HG02759 (cell line): Measurements from ENCODE around the gene EPS8.

Experiments
- ATAC-seq: cut with Tn5 transposase; IDR thresholded peaks from one replicate; pipeline ENCODE4 v1.9.1; 2021; ENCODE audit warnings: mild to moderate bottlenecking, moderate library complexity; ENCODE audit not compliant: unreplicated experiment

The EPS8 gene

GRCh38 chr12:15580431-15580830 is 208.8 kb downstream of the EPS8 start:
- ATAC-seq = no peak

- ATAC-seq = no peak
Observed at GRCh38 chr12:15575671-15576541, 213.3 kb downstream of the EPS8 start.

- ATAC-seq = no peak
Observed at GRCh38 chr12:15574353-15574752, 214.8 kb downstream of the EPS8 start.
